ENCODE measurements around the gene SGSH.

Gene SGSH

GRCh38 chr17:80222376-80223141, 2.4 kb upstream of the SGSH start:
- TF ChIP-seq, protein P1, sequence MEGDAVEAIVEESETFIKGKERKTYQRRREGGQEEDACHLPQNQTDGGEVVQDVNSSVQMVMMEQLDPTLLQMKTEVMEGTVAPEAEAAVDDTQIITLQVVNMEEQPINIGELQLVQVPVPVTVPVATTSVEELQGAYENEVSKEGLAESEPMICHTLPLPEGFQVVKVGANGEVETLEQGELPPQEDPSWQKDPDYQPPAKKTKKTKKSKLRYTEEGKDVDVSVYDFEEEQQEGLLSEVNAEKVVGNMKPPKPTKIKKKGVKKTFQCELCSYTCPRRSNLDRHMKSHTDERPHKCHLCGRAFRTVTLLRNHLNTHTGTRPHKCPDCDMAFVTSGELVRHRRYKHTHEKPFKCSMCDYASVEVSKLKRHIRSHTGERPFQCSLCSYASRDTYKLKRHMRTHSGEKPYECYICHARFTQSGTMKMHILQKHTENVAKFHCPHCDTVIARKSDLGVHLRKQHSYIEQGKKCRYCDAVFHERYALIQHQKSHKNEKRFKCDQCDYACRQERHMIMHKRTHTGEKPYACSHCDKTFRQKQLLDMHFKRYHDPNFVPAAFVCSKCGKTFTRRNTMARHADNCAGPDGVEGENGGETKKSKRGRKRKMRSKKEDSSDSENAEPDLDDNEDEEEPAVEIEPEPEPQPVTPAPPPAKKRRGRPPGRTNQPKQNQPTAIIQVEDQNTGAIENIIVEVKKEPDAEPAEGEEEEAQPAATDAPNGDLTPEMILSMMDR (IDR thresholded peaks at IDR 0.05; ENCODE audit: low read depth, low read length, missing control alignments) = no peak
- H3K4me3 ChIP-seq (ENCODE audit: low read depth, low read length) = no peak overlapping the region
- DNase-seq (ENCODE audit: low read depth) = no peak
- in situ Hi-C loops (cut with HindIII; ENCODE audit: low sequenced_read_pairs) = no loop called here

- DNase-seq (ENCODE audit: low read depth) = no peak
- TF ChIP-seq, protein P1 (IDR thresholded peaks at IDR 0.05; ENCODE audit: low read depth, low read length, missing control alignments) = no peak
- in situ Hi-C loops (cut with HindIII; ENCODE audit: low sequenced_read_pairs) = no loop called here
- H3K4me3 ChIP-seq (ENCODE audit: low read depth, low read length) = peak overlapping the region; percentile 59
Observed at GRCh38 chr17:80221351-80222105, 1.4 kb upstream of the SGSH start.

- H3K4me3 ChIP-seq (ENCODE audit: low read depth, low read length) = peak overlapping the region; percentile 59
- DNase-seq (ENCODE audit: low read depth) = no peak
- TF ChIP-seq, protein P1 (IDR thresholded peaks at IDR 0.05; ENCODE audit: low read depth, low read length, missing control alignments) = no peak
- in situ Hi-C loops (cut with HindIII; ENCODE audit: low sequenced_read_pairs) = no loop called here
Observed at GRCh38 chr17:80220736-80221215, 643 bp upstream of the SGSH start.

- in situ Hi-C loops (cut with HindIII; ENCODE audit: low sequenced_read_pairs) = no loop called here
- TF ChIP-seq, protein P1 (IDR thresholded peaks at IDR 0.05; ENCODE audit: low read depth, low read length, missing control alignments) = no peak
Observed at GRCh38 chr17:80219763-80220053, 425 bp downstream of the SGSH start.

GRCh38 chr17:80219013-80219762, 945 bp downstream of the SGSH start:
- TF ChIP-seq, protein P1 (IDR thresholded peaks at IDR 0.05; ENCODE audit: low read depth, low read length, missing control alignments) = no peak
- peak overlapping the region; percentile 59 for H3K4me3 ChIP-seq (ENCODE audit: low read depth, low read length)
- in situ Hi-C loops (cut with HindIII; ENCODE audit: low sequenced_read_pairs) = no loop called here
- DNase-seq (ENCODE audit: low read depth) = peak; percentile 80

More at GRCh38 chr17:80219763-80220053, 425 bp downstream of the SGSH start:
- DNase-seq (ENCODE audit: low read depth) = no peak
- H3K4me3 ChIP-seq (ENCODE audit: low read depth, low read length) = peak overlapping the region; percentile 59

DNA sequence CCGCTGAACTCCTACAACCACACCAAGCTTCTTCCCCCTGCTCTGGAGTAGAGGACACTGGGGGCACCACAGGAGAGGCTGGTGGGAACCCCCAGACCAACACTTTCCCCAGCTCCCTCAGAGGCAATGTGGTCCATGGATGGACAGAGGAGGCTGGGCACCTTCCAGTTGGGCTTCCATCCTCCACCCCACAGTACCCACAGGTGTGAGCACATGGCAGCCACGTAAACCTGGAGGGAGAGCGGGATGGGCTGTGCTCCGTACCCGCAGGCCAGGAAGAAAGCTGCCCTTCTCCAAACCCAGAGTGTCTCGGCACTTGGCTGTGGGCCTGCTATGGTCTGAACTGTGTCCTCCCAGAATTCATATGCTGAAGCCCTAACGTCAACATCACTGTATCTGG, 1.7 kb downstream of the SGSH start:
- in situ Hi-C loops (cut with HindIII; ENCODE audit: low sequenced_read_pairs) = no loop called here
- no peak for DNase-seq (ENCODE audit: low read depth)
- no peak overlapping the region for H3K4me3 ChIP-seq (ENCODE audit: low read depth, low read length)
- TF ChIP-seq, protein P1 (IDR thresholded peaks at IDR 0.05; ENCODE audit: low read depth, low read length, missing control alignments) = no peak

All from astrocyte of the cerebellum (primary cell).